Measurements from ENCODE around the gene CUL3.

DNA sequence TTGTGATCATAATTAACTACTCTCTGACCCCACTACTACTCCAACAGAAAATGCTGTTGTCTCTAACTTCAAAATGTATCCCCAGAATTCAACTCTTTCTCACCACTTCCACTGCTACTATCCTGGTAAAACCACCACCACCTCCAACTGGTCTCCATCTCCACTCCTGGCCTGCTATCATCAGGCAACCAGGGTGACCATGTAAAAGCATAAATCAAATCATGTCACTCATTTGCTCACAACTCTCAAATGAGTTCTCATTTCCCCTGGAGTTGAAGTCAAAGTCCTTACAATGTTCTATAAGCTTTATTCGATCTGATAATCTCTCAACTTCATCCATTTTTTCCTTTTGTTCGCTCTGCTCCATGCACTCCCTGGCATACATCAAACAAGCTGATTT, 24.6 kb downstream of the CUL3 start:
- TF ChIP-seq CTCF (IDR thresholded peaks at IDR 0.05), result no peak
- TF ChIP-seq POLR2AphosphoS5 (IDR thresholded peaks at IDR 0.05), result no peak
- TF ChIP-seq POLR2A (IDR thresholded peaks at IDR 0.05), result no peak
- TF ChIP-seq EP300 (IDR thresholded peaks at IDR 0.05), result no peak
